Measurements from ENCODE around the gene EDC4.
A peak's percentile ranks its signal among the peaks of the same experiment; 100 is the strongest.

EDC4 gene

GRCh38 chr16:67868290-67868689 is 4.6 kb upstream of the EDC4 start:
- ChIA-PET CTCF (interaction anchor here (2.4 kb wide), 1 partner anchor 52 kb away, joined by 11 read pairs; no protein-coding TSS in a partner anchor), POLR2A (no interaction called here)
- TF ChIP-seq PRDM1 (tag by site-specific recombination; IDR thresholded peaks at IDR 0.05) (0 out of 2 replicates have a peak, but pooled peaks have one; percentile 4), ZNF341 (tag by site-specific recombination; IDR thresholded peaks at IDR 0.05; ENCODE audit: low read depth) (no peak)
- Histone ChIP-seq H3K36me3 (ENCODE audit: control insufficient read depth in 2 of 2, insufficient read depth in 1 of 2, low read length in 2 of 2) (peaks cover 28 to 87% of the 10 kb centered on the region in 2 experiments), H3K4me1 (ENCODE audit: control insufficient read depth, insufficient read depth, low read length) (no peaks in the 10 kb centered on the region; the same call in 1 of the 2 replicates), H3K9me3 (ENCODE audit: control insufficient read depth, insufficient read depth, low read depth, low read length) (no peaks in the 10 kb centered on the region), H3K27ac (ENCODE audit: extremely low read depth, low read depth, low read length) (no peak overlapping the region), H3K4me3 (ENCODE audit: low read depth, low read length) (no peak overlapping the region)

GRCh38 chr16:67869653-67870052 is 3.2 kb upstream of the EDC4 start:
- Histone ChIP-seq H3K4me3 (ENCODE audit: low read depth, low read length) (no peak overlapping the region), H3K4me1 (ENCODE audit: control insufficient read depth, insufficient read depth, low read length) (no peaks in the 10 kb centered on the region), H3K36me3 (ENCODE audit: control insufficient read depth in 2 of 2, insufficient read depth in 1 of 2, low read length in 2 of 2) (peaks cover 28 to 79% of the 10 kb centered on the region in 2 experiments), H3K9me3 (ENCODE audit: control insufficient read depth, insufficient read depth, low read depth, low read length) (no peaks in the 10 kb centered on the region), H3K27ac (ENCODE audit: extremely low read depth, low read depth, low read length) (no peak overlapping the region)
- ChIA-PET CTCF (interaction anchor here (0.6 to 2.4 kb wide), 3 partner anchors 9 to 53 kb away, joined by 3 to 11 read pairs (median 3); no protein-coding TSS in a partner anchor), POLR2A (no interaction called here)
- TF ChIP-seq ZNF18 (tag by site-specific recombination; IDR thresholded peaks at IDR 0.05) (no peak), ZEB2 (tag by site-specific recombination; IDR thresholded peaks at IDR 0.05) (no peak), ZNF354C (tag by site-specific recombination; IDR thresholded peaks at IDR 0.05; ENCODE audit: borderline replicate concordance, low read depth) (no peak), PRDM4 (tag by site-specific recombination; IDR thresholded peaks at IDR 0.05) (no peak), ZNF513 (tag by site-specific recombination; IDR thresholded peaks at IDR 0.05) (no peak)

GRCh38 chr16:67871256-67871655 is 1.6 kb upstream of the EDC4 start:
- TF ChIP-seq SCRT2 (tag by site-specific recombination; IDR thresholded peaks at IDR 0.05): peak; percentile 90
- peak; percentile 68; the same call in 1 of the 2 replicates for TF ChIP-seq SCRT1 (tag by site-specific recombination; IDR thresholded peaks at IDR 0.05; ENCODE audit: borderline replicate concordance)
- no peak for TF ChIP-seq ZNF302 (tag by site-specific recombination; IDR thresholded peaks at IDR 0.05; ENCODE audit: low read depth)
- peak; percentile 36; the same call in 1 of the 2 replicates for TF ChIP-seq ZBTB20 (tag by site-specific recombination; IDR thresholded peaks at IDR 0.05)
- TF ChIP-seq ZNF19 (tag by site-specific recombination; IDR thresholded peaks at IDR 0.05; ENCODE audit: low read depth): no peak
- H3K9me3 ChIP-seq (ENCODE audit: control insufficient read depth, insufficient read depth, low read depth, low read length): no peaks in the 10 kb centered on the region
- no peak overlapping the region for H3K4me3 ChIP-seq (ENCODE audit: low read depth, low read length)
- ChIA-PET POLR2A (interaction anchor here (0.6 to 1.1 kb wide), 6 partner anchors 9 to 65 kb away, joined by 3 to 5 read pairs (median 3); partner anchors contain the start of gene NUTF2), CTCF (interaction anchor here (0.6 to 1.9 kb wide), 3 partner anchors 13 to 209 kb away, joined by 3 to 8 read pairs (median 6); partner anchors contain the start of gene NRN1L)
- H3K4me1 ChIP-seq (ENCODE audit: control insufficient read depth, insufficient read depth, low read length): no peaks in the 10 kb centered on the region
- H3K27ac ChIP-seq (ENCODE audit: extremely low read depth, low read depth, low read length): no peak overlapping the region
- H3K36me3 ChIP-seq (ENCODE audit: control insufficient read depth in 2 of 2, insufficient read depth in 1 of 2, low read length in 2 of 2): peaks cover 20 to 78% of the 10 kb centered on the region in 2 experiments
